ENCODE measurements around the gene PLXNA4.

Gene PLXNA4

DNA sequence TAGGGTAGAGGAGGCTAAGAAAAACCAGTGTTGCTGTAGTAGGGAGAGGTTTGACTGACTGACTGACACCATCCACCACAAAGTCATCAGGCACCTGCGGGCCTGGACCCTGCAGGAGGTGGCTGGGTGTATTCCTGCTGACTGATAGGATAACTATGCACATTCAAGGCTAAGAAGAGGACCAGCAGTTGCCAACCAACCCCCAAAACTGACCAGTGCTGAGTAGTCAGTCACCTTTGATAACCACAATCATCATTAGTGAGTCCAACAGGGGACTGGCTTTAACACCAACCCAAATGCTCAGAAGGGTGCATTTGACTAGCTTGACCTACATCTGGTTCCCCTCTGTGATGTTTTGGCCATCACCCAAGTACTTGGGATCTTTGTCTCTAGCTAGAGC is 30.5 kb downstream of the PLXNA4 start:
- TF ChIP-seq GATA3 (IDR thresholded peaks at IDR 0.05; ENCODE audit: low read depth, low read length) = no peak
- TF ChIP-seq GATA2 (IDR thresholded peaks at IDR 0.05; ENCODE audit: low read depth, low read length) = no peak

DNA sequence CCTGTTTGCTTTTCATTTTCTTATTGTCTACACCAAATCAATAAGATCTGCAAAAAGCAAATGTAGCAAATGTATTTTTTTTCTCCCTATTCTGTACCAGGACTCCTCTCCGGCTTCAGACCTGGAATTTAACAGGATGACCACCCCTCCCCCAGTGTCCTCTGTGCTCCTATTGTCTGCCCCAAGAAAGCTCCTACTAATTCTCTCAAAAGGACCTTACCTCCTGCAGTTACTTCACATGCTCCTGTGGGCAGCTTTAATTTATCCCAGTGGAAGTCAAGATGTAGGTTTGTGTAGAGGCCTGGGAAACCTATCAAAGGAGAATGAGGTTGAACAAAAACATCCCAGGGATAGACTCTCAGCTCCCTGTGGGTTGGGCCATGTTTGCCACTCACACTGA is 31.3 kb downstream of the PLXNA4 start:
- TF ChIP-seq GATA2 (IDR thresholded peaks at IDR 0.05; ENCODE audit: low read depth, low read length) (no peak), GATA3 (IDR thresholded peaks at IDR 0.05; ENCODE audit: low read depth, low read length) (no peak)

GRCh38 chr7:132544025-132544424 is 32.2 kb downstream of the PLXNA4 start:
- no peak for TF ChIP-seq GATA3 (IDR thresholded peaks at IDR 0.05; ENCODE audit: low read depth, low read length)
- TF ChIP-seq GATA2 (IDR thresholded peaks at IDR 0.05; ENCODE audit: low read depth, low read length) = no peak

- TF ChIP-seq GATA3 (IDR thresholded peaks at IDR 0.05; ENCODE audit: low read depth, low read length) = no peak
- no peak for TF ChIP-seq GATA2 (IDR thresholded peaks at IDR 0.05; ENCODE audit: low read depth, low read length)
Measured at GRCh38 chr7:132542895-132543294, 33.4 kb downstream of the PLXNA4 start.

DNA sequence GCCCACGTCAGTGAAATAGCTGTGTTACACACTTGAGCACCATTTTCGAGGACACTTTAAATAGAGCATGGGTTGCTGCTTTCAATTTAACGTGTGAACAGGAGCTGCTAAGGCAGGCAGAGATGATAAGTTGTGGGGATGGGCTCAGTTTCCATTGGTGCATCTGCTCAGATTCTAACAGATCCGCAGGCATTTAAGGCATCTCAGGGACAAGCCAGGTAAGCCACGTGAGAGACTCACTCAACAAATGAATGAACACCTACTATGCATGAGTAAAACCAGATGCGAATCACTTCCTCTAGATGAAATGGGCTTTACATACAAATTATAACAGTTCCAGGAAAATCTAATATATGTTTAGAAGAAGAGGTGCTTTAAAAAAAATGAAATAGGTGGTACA is 34.6 kb downstream of the PLXNA4 start:
- TF ChIP-seq GATA2 (IDR thresholded peaks at IDR 0.05; ENCODE audit: low read depth, low read length) = no peak
- no peak for TF ChIP-seq GATA3 (IDR thresholded peaks at IDR 0.05; ENCODE audit: low read depth, low read length)

DNA sequence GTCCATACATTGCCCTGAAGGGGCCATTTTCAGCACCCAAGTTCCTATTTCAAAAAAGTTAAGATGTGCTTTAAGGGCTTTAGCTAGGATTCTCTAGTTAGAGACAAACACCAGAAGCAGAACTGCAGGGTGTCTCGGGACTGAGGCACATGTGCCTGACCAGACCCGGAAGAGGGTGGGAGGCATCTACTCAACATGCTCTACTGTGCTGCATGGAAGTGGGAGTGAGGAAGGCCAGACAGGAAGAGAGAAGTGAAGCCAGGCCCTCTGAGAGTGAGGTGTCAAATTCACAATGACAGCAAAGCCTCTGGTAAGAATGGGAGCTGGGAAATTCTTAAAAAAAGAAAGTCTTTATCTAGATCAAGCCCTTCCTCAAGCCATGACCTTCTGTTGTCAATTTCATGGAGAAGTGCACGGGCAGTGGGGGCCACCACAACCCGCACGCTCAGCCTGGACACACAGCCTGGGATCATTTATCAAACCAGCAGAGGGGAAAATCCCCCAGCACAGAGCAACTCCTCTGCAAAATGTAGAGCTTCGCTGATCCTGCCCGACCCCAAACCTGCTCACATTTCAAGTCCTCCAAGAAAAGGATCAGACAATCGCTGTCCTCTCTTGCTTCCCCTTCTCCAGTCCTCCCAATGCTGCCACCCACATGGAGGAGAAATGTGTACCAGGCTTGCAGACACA is 38.7 kb downstream of the PLXNA4 start:
- TF ChIP-seq GATA3 (IDR thresholded peaks at IDR 0.05; ENCODE audit: low read depth, low read length) (no peak), GATA2 (IDR thresholded peaks at IDR 0.05; ENCODE audit: low read depth, low read length) (no peak)

GRCh38 chr7:132536654-132537395 is 39.4 kb downstream of the PLXNA4 start:
- TF ChIP-seq GATA2 (IDR thresholded peaks at IDR 0.05; ENCODE audit: low read depth, low read length) = no peak
- no peak for TF ChIP-seq GATA3 (IDR thresholded peaks at IDR 0.05; ENCODE audit: low read depth, low read length)

- TF ChIP-seq GATA3 (IDR thresholded peaks at IDR 0.05; ENCODE audit: low read depth, low read length) (no peak), GATA2 (IDR thresholded peaks at IDR 0.05; ENCODE audit: low read depth, low read length) (no peak)
Measured at GRCh38 chr7:132533916-132534315, 42.4 kb downstream of the PLXNA4 start.

DNA sequence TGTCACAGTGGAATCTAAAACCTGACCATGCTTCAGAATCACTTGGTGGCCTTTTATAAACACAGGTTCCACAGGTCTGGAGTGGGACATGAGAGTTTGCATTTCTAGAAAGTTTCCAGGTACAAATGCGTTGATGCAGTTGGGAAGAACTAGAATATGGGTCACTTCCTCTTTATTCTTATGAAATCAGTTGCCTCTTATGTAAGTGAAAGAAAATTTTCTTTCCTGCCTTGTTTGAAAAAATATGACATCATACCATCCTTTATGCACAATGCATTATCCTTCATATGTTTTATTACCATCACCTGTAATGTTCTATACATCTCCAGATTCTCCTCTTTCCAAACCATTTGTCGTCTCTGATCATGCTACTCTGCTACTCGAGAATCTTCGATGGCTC is 44.0 kb downstream of the PLXNA4 start:
- TF ChIP-seq GATA2 (IDR thresholded peaks at IDR 0.05; ENCODE audit: low read depth, low read length) (no peak), GATA3 (IDR thresholded peaks at IDR 0.05; ENCODE audit: low read depth, low read length) (no peak)

DNA sequence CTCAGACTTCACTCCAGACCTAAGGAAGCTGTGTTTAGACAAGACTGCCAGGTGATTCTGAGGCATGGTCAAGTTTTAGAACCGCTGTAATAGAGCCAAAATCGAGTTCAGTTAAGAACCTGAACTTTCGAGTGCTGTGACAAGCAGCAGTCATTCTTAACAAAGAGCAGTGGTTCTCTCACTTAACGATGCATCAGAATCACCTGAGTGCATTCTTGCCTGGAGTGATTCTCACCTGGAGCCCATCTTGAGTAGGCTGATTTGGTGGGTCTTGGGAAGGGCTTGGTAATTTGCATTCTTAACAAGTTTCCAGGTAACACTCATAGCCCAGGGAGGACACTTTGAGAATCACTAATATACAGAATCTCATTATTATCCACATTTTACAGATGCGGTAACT is 44.7 kb downstream of the PLXNA4 start:
- TF ChIP-seq GATA3 (IDR thresholded peaks at IDR 0.05; ENCODE audit: low read depth, low read length) (no peak), GATA2 (IDR thresholded peaks at IDR 0.05; ENCODE audit: low read depth, low read length) (no peak)

GRCh38 chr7:132528695-132529094 is 47.6 kb downstream of the PLXNA4 start:
- TF ChIP-seq GATA2 (IDR thresholded peaks at IDR 0.05; ENCODE audit: low read depth, low read length) (no peak), GATA3 (IDR thresholded peaks at IDR 0.05; ENCODE audit: low read depth, low read length) (no peak)

DNA sequence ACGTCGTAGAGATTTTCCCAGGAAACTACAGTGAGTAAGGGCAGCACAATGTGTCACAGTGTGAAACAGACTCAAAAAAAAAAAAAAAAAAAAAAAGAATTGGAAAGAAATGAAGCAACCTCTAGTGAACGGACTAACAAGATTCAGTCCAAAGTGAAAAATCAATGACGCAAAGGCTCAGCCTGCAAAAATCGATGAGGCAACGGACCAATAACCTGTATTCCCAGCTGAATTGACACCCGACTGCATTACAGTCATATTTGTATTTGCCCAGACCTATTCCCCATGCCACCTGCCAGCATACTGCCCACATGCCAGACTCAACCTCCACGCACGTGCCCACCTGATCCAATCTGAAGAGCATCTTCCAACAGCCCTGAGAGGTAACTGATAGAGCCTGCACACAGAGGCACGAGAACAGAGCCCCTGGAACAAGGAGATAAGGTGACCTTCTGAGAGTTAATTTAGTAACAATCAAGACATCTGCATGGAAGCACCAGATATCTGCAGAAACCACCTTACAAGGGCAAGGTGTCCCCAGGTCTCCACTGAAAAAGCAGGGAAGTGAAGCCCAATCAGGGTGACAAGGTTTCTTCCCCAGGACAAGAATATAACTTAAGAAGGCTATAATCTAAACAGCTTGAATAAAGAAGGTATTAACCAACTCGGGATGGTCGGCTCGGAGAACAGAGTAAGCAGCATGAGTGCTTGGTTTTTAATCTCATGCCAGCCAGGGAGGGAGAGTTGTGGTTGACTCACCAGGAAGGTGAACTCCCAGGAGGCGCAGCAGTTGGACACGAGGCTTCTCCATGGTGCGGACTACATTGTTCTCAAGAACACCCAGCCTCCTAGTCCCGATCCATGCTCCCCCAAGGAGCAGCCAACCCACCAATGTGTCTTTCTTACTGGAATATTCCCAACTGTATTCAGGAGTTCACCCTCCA is 48.5 kb downstream of the PLXNA4 start:
- TF ChIP-seq GATA2 (IDR thresholded peaks at IDR 0.05; ENCODE audit: low read depth, low read length) (no peak), GATA3 (IDR thresholded peaks at IDR 0.05; ENCODE audit: low read depth, low read length) (no peak)

DNA sequence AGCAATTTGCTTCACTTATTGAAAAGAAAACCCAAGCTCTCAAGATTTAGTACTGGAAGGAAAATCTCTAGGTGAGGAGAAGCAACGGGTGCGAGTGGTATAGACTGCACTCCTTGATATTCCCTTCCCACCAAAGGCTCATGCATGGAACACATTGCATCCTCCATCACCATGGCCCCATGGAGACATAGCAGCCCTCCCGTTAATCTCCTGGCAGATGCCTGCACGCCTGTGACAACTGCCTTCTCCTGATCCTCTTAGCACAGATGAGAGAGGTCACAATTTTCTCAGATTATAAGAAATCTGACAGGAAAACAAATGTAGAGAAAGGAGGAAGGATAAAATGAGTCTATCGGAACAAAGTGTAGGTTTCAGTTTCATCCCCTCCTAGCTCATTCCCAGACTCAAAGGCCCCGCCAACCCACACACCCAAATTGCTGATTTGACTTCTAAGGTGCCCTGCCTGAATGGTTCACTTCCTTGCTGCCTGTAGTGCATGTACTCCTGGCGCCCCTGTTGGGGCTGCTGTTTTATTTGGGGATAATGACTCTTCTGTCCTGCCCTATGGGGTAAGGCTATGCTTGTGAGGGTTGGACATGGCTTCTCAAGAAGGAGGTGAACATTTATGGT is 50.0 kb downstream of the PLXNA4 start:
- TF ChIP-seq GATA3 (IDR thresholded peaks at IDR 0.05; ENCODE audit: low read depth, low read length) (no peak), GATA2 (IDR thresholded peaks at IDR 0.05; ENCODE audit: low read depth, low read length) (no peak)

GRCh38 chr7:132521423-132521822 is 54.8 kb downstream of the PLXNA4 start:
- TF ChIP-seq GATA3 (IDR thresholded peaks at IDR 0.05; ENCODE audit: low read depth, low read length) (no peak), GATA2 (IDR thresholded peaks at IDR 0.05; ENCODE audit: low read depth, low read length) (no peak)

Data from SH-SY5Y (cell line).